IPS-15b (cell line): ENCODE results near the gene SLFN12L.
A peak's percentile ranks its signal among the peaks of the same experiment; 100 is the strongest.
"Not testable (repeated sequence)": the region's sequence is repeated elsewhere in the genome, so short reads cannot be mapped to it uniquely, and the experiment has no call there.

Source experiments
- H3K27me3 ChIP-seq: one replicate; pipeline ENCODE4 v1.6.1; 2013; ENCODE audit warnings: low read length; ENCODE audit not compliant: control insufficient read depth, insufficient read depth
- H3K36me3 ChIP-seq: one replicate; pipeline ENCODE4 v1.6.1; 2013; ENCODE audit warnings: low read length; ENCODE audit not compliant: control insufficient read depth, insufficient read depth
- H3K4me1 ChIP-seq: one replicate; pipeline ENCODE4 v1.6.1; 2013; ENCODE audit warnings: mild to moderate bottlenecking, low read length; ENCODE audit not compliant: control insufficient read depth, insufficient read depth
- H3K4me3 ChIP-seq: one replicate; pipeline ENCODE4 v1.5.1; 2013; ENCODE audit warnings: low read depth, low read length
- H3K9ac ChIP-seq: one replicate; pipeline ENCODE4 v1.6.1; 2013; ENCODE audit warnings: low read depth, mild to moderate bottlenecking, low read length
- H3K9me3 ChIP-seq: one replicate; pipeline ENCODE4 v1.6.1; 2013; ENCODE audit warnings: mild to moderate bottlenecking, low read length; ENCODE audit not compliant: control insufficient read depth, insufficient read depth

The SLFN12L gene

GRCh38 chr17:35537601-35538141 is at the start of gene SLFN12L:
Gene SLFN12L (minus strand): TSS chr17:35537678. CDS start chr17:35522364, 15,314 bp downstream.
- H3K36me3 ChIP-seq = no peaks in the 10 kb centered on the region
- H3K4me3 ChIP-seq = no peak within 1 kb of the TSS
- H3K27me3 ChIP-seq = peaks cover 6% of the 10 kb centered on the region
- H3K9ac ChIP-seq = no peak within 1 kb of the TSS
- no peaks in the 10 kb centered on the region for H3K4me1 ChIP-seq
- no peaks in the 10 kb centered on the region for H3K9me3 ChIP-seq

GRCh38 chr17:35586569-35587073 is 49.1 kb upstream of the SLFN12L start:
- Histone ChIP-seq H3K4me3 (peak overlapping the region; percentile 99), H3K9me3 (no peaks in the 10 kb centered on the region), H3K9ac (peak overlapping the region; percentile 62), H3K27me3 (no peaks in the 10 kb centered on the region), H3K36me3 (no peaks in the 10 kb centered on the region), H3K4me1 (peaks cover 4% of the 10 kb centered on the region)

- no peaks in the 10 kb centered on the region for H3K27me3 ChIP-seq
- no peaks in the 10 kb centered on the region for H3K9me3 ChIP-seq
- H3K9ac ChIP-seq = no peak overlapping the region
- H3K4me3 ChIP-seq = no peak overlapping the region
- H3K36me3 ChIP-seq = no peaks in the 10 kb centered on the region
- H3K4me1 ChIP-seq = peaks cover 4% of the 10 kb centered on the region
Observed at GRCh38 chr17:35584061-35584460, 46.6 kb upstream of the SLFN12L start.

GRCh38 chr17:35578929-35579432 is 41.5 kb upstream of the SLFN12L start:
- Histone ChIP-seq H3K27me3 (no peaks in the 10 kb centered on the region), H3K4me3 (peak overlapping the region; percentile 63), H3K9ac (peak overlapping the region; percentile 96), H3K4me1 (no peaks in the 10 kb centered on the region), H3K36me3 (no peaks in the 10 kb centered on the region), H3K9me3 (no peaks in the 10 kb centered on the region)

- Histone ChIP-seq H3K4me3 (peak within 1 kb of the TSS; percentile 63), H3K27me3 (no peaks in the 10 kb centered on the region), H3K36me3 (no peaks in the 10 kb centered on the region), H3K9ac (peak within 1 kb of the TSS; percentile 96), H3K4me1 (no peaks in the 10 kb centered on the region), H3K9me3 (no peaks in the 10 kb centered on the region)
Observed at GRCh38 chr17:35578197-35578928, 40.9 kb upstream of the SLFN12L start, which contains the start of gene PEX12. Gene PEX12 (minus strand): TSS chr17:35578571. CDS start chr17:35578021, 550 bp downstream.

- peak overlapping the region; percentile 63 for H3K4me3 ChIP-seq
- no peaks in the 10 kb centered on the region for H3K9me3 ChIP-seq
- no peaks in the 10 kb centered on the region for H3K36me3 ChIP-seq
- no peaks in the 10 kb centered on the region for H3K27me3 ChIP-seq
- no peaks in the 10 kb centered on the region for H3K4me1 ChIP-seq
- H3K9ac ChIP-seq = peak overlapping the region; percentile 70
Observed at GRCh38 chr17:35577830-35578196, 40.3 kb upstream of the SLFN12L start.

- no peak overlapping the region for H3K9ac ChIP-seq
- H3K36me3 ChIP-seq = no peaks in the 10 kb centered on the region
- H3K4me3 ChIP-seq = no peak overlapping the region
- no peaks in the 10 kb centered on the region for H3K4me1 ChIP-seq
- no peaks in the 10 kb centered on the region for H3K27me3 ChIP-seq
- H3K9me3 ChIP-seq = no peaks in the 10 kb centered on the region
Observed at GRCh38 chr17:35575759-35576158, 38.3 kb upstream of the SLFN12L start.

- H3K9ac ChIP-seq = no peak overlapping the region
- no peak overlapping the region for H3K4me3 ChIP-seq
- no peaks in the 10 kb centered on the region for H3K4me1 ChIP-seq
- H3K9me3 ChIP-seq = no peaks in the 10 kb centered on the region
- H3K36me3 ChIP-seq = no peaks in the 10 kb centered on the region
- H3K27me3 ChIP-seq = peaks cover 5% of the 10 kb centered on the region
Observed at GRCh38 chr17:35569405-35569804, 31.9 kb upstream of the SLFN12L start.

GRCh38 chr17:35568561-35568960 is 31.1 kb upstream of the SLFN12L start:
- H3K9ac ChIP-seq = peak overlapping the region; percentile 85
- H3K4me3 ChIP-seq = peak overlapping the region; percentile 90
- H3K36me3 ChIP-seq = no peaks in the 10 kb centered on the region
- no peaks in the 10 kb centered on the region for H3K4me1 ChIP-seq
- H3K27me3 ChIP-seq = peaks cover 7% of the 10 kb centered on the region
- H3K9me3 ChIP-seq = no peaks in the 10 kb centered on the region

GRCh38 chr17:35566968-35567367 is 29.5 kb upstream of the SLFN12L start:
- peaks cover 8% of the 10 kb centered on the region for H3K27me3 ChIP-seq
- H3K9ac ChIP-seq = no peak overlapping the region
- no peaks in the 10 kb centered on the region for H3K9me3 ChIP-seq
- no peaks in the 10 kb centered on the region for H3K4me1 ChIP-seq
- H3K36me3 ChIP-seq = no peaks in the 10 kb centered on the region
- peak overlapping the region; percentile 90 for H3K4me3 ChIP-seq

- H3K27me3 ChIP-seq, H3K9me3 ChIP-seq, H3K9ac ChIP-seq, H3K4me3 ChIP-seq, H3K36me3 ChIP-seq, H3K4me1 ChIP-seq: not testable (repeated sequence)
Observed at GRCh38 chr17:35563181-35563580, 25.7 kb upstream of the SLFN12L start.

GRCh38 chr17:35560703-35561102 is 23.2 kb upstream of the SLFN12L start, which contains the start of gene SLFN14:
Gene SLFN14 (minus strand): TSS chr17:35560819. CDS start chr17:35558062, 2,757 bp downstream.
- no peaks in the 10 kb centered on the region for H3K36me3 ChIP-seq
- no peaks in the 10 kb centered on the region for H3K9me3 ChIP-seq
- H3K4me1 ChIP-seq = no peaks in the 10 kb centered on the region
- no peak within 1 kb of the TSS for H3K9ac ChIP-seq
- peaks cover 10% of the 10 kb centered on the region for H3K27me3 ChIP-seq
- no peak within 1 kb of the TSS for H3K4me3 ChIP-seq
